Prostate gland (tissue), 2 donors: Measurements from ENCODE around the gene UMOD. TPM values are rescaled to one million over a fixed set of nuclear protein-coding genes. Genes with fewer than 3 reads are reported as not detected.

Experiments
- DNase-seq: peaks from one replicate; pipeline ENCODE4 v3.0.0-alpha.2; 2019; ENCODE audit warnings: low spot score
- H3K27ac ChIP-seq, 2 donors: fragments of 200-600 bp; sonication (generic); 2 replicates each; pipeline ENCODE4 v1.5.1; 2017 to 2019
- H3K27me3 ChIP-seq: fragments of 200-600 bp; sonication (generic); replicated peaks from 2 replicates; pipeline ENCODE4 v1.5.1; 2019; ENCODE audit not compliant: insufficient read depth
- H3K36me3 ChIP-seq, 2 donors: fragments of 200-600 bp; sonication (generic); 1 replicate in 1 of 2; 2 replicates in 1 of 2; pipeline versions ENCODE4 v1.5.1 to v1.8.1; 2017 to 2019
- H3K4me1 ChIP-seq: fragments of 200-600 bp; sonication (generic); replicated peaks from 2 replicates; pipeline ENCODE4 v1.5.1; 2019
- H3K4me3 ChIP-seq, 2 donors: fragments of 200-600 bp; sonication (generic); 2 replicates each; pipeline ENCODE4 v1.5.1; 2017 to 2019
- H3K9me3 ChIP-seq: fragments of 200-600 bp; sonication (generic); 2 replicates; pipeline ENCODE4 v1.5.1; 2017
- CTCF ChIP-seq, 4 experiments: fragments of 200-600 bp in 2 of 4; fragments of 450-650 bp in 2 of 4; sonication (generic) in 2 of 4; IDR thresholded peaks; 1 replicate in 3 of 4; 2 replicates in 1 of 4; pipeline ENCODE4 v1.5.1; 2016 to 2019; ENCODE audit warnings: antibody characterized with exemption in 4 of 4, mild to moderate bottlenecking in 2 of 4, moderate library complexity in 2 of 4
- POLR2A ChIP-seq: fragments of 450-650 bp; IDR thresholded peaks from one replicate; pipeline ENCODE4 v1.6.1; 2016; ENCODE audit warnings: antibody characterized with exemption, mild to moderate bottlenecking
- POLR2AphosphoS5 ChIP-seq: sonication (generic); formaldehyde crosslinking; IDR thresholded peaks from one replicate; pipeline ENCODE4 v1.6.1; 2017; ENCODE audit warnings: antibody characterized with exemption
- WGBS: methylation state at CpG from one replicate; pipeline ENCODE4 v1.1.5; 2018; 5-methylcytosine and 5-hydroxymethylcytosine counted together
- intact Hi-C: fragments of 100-400 bp; cut with DNase I; formaldehyde crosslinking; loops from one replicate; pipeline ENCODE4 v1.14.2; 2022
- total RNA-seq, 2 donors: library from RNA; depleted of rRNA; stranded (reverse); fragments of >200 nt; gene quantifications; one replicate each; pipeline ENCODE4 v1.1.0, GENCODE V29; 2016

Gene UMOD
- total RNA-seq, 2 donors from 2014 or later, result 1.5 TPM; not detected in 1

GRCh38 chr16:20339744-20340143 lies 12.8 kb downstream of the UMOD start:
- intact Hi-C loops, result no loop called here
- Histone ChIP-seq H3K27ac (no peak overlapping the region), H3K9me3 (no peaks in the 10 kb centered on the region), H3K4me1 (no peaks in the 10 kb centered on the region), H3K27me3 (no peaks in the 10 kb centered on the region), H3K4me3 (no peak overlapping the region), H3K36me3 (no peaks in the 10 kb centered on the region)
- no peak for DNase-seq
- TF ChIP-seq CTCF (IDR thresholded peaks at IDR 0.05), result no peak
- TF ChIP-seq POLR2A, result no peak
- no peak for TF ChIP-seq POLR2AphosphoS5
- WGBS, result 93% methylated on average over 3 of the region's 3 CpGs

GRCh38 chr16:20336955-20337354 lies 15.6 kb downstream of the UMOD start:
- no peak for DNase-seq
- TF ChIP-seq POLR2A, result no peak
- no peak for TF ChIP-seq POLR2AphosphoS5
- no peak for TF ChIP-seq CTCF (IDR thresholded peaks at IDR 0.05)
- WGBS, result 54% methylated on average over 2 of the region's 2 CpGs
- intact Hi-C loops, result no loop called here
- H3K4me3 ChIP-seq, result no peak overlapping the region
- H3K9me3 ChIP-seq, result no peaks in the 10 kb centered on the region
- no peaks in the 10 kb centered on the region for H3K36me3 ChIP-seq
- no peak overlapping the region for H3K27ac ChIP-seq
- H3K4me1 ChIP-seq, result no peaks in the 10 kb centered on the region
- H3K27me3 ChIP-seq, result no peaks in the 10 kb centered on the region

GRCh38 chr16:20334396-20334795 lies 18.1 kb downstream of the UMOD start:
- H3K27me3 ChIP-seq, result no peaks in the 10 kb centered on the region
- no peak for DNase-seq
- H3K4me3 ChIP-seq, result no peak overlapping the region
- no peaks in the 10 kb centered on the region for H3K9me3 ChIP-seq
- intact Hi-C loops, result no loop called here
- TF ChIP-seq POLR2A (no peak), CTCF (IDR thresholded peaks at IDR 0.05) (no peak), POLR2AphosphoS5 (no peak)
- 60% methylated on average over 1 of the region's 1 CpG for WGBS
- H3K27ac ChIP-seq, result no peak overlapping the region
- H3K4me1 ChIP-seq, result no peaks in the 10 kb centered on the region
- H3K36me3 ChIP-seq, result no peaks in the 10 kb centered on the region

- WGBS, result 65% methylated on average over 5 of the region's 5 CpGs
- Histone ChIP-seq H3K4me3 (no peak overlapping the region), H3K36me3 (no peaks in the 10 kb centered on the region), H3K9me3 (no peaks in the 10 kb centered on the region), H3K27me3 (no peaks in the 10 kb centered on the region), H3K4me1 (no peaks in the 10 kb centered on the region), H3K27ac (no peak overlapping the region)
- intact Hi-C loops, result no loop called here
- DNase-seq, result no peak
- no peak for TF ChIP-seq POLR2AphosphoS5
- no peak for TF ChIP-seq CTCF (IDR thresholded peaks at IDR 0.05)
- TF ChIP-seq POLR2A, result no peak
These were observed 19.4 kb downstream of the UMOD start for GRCh38 chr16:20333120-20333519.

- no peak overlapping the region for H3K27ac ChIP-seq
- no peak for TF ChIP-seq POLR2A
- TF ChIP-seq CTCF (IDR thresholded peaks at IDR 0.05), result no peak
- no peak for TF ChIP-seq POLR2AphosphoS5
- H3K36me3 ChIP-seq, result no peaks in the 10 kb centered on the region
- no peak for DNase-seq
- no peaks in the 10 kb centered on the region for H3K4me1 ChIP-seq
- no peak overlapping the region for H3K4me3 ChIP-seq
- 91% methylated on average over 8 of the region's 8 CpGs for WGBS
- no peaks in the 10 kb centered on the region for H3K9me3 ChIP-seq
- intact Hi-C loops, result no loop called here
- no peaks in the 10 kb centered on the region for H3K27me3 ChIP-seq
These were observed 20.1 kb downstream of the UMOD start for GRCh38 chr16:20332411-20332810.
